B cell (primary cell): ENCODE results near the gene EN1. TPM values are rescaled to one million over a fixed set of nuclear protein-coding genes. Genes with fewer than 3 reads are reported as not detected.

Experiments used
- ATAC-seq: fragments of 200-7000 bp; cut with Tn5 transposase; one replicate; pipeline ENCODE4 v1.10.0; 2021; ENCODE audit warnings: low read depth, mild to moderate bottlenecking, moderate number of reproducible peaks, moderate library complexity
- CTCF ChIA-PET: fragments of 350-600 bp; sonication (Branson Sonifier 250); formaldehyde crosslinking; loops from one replicate; lab custom pipeline; 2021; ENCODE audit warnings: antibody characterized with exemption, inconsistent platforms; lab: Charles Lee
- POLR2A ChIA-PET: fragments of 350-600 bp; sonication (Branson Sonifier 250); formaldehyde crosslinking; loops from one replicate; lab custom pipeline; 2021; ENCODE audit warnings: antibody characterized with exemption; lab: Charles Lee
- DNase-seq: peaks from one replicate; pipeline ENCODE4 v3.0.0; 2013
- H2AFZ ChIP-seq: 2 replicates; pipeline ENCODE4 v1.6.1; 2012; ENCODE audit warnings: mild to moderate bottlenecking, low read depth, low read length; ENCODE audit not compliant: insufficient read depth, poor library complexity, severe bottlenecking
- H3K27ac ChIP-seq, 2 donors: 1 replicate in 1 of 2; 2 replicates in 1 of 2; pipeline ENCODE4 v1.5.1; 2012 to 2013; ENCODE audit warnings: low read length in 2 of 2, mild to moderate bottlenecking in 2 of 2, moderate library complexity in 1 of 2
- H3K27me3 ChIP-seq, 4 experiments: fragments of 200-600 bp in 1 of 4; sonication (generic) in 1 of 4; replicated peaks in 1 of 4; 1 replicate in 2 of 4; 2 replicates in 2 of 4; pipeline versions ENCODE4 v1.6.1 to v1.7.0; 2013 to 2016; ENCODE audit warnings: low read length in 3 of 4, mild to moderate bottlenecking in 2 of 4, mixed read lengths in 1 of 4, moderate library complexity in 1 of 4; ENCODE audit not compliant: insufficient read depth in 4 of 4, control insufficient read depth in 3 of 4; ENCODE audit errors: control extremely low read depth in 1 of 4
- H3K36me3 ChIP-seq, 2 experiments: replicated peaks in 1 of 2; 1 replicate in 1 of 2; 2 replicates in 1 of 2; pipeline versions ENCODE4 v1.6.1 to v1.7.1; 2013; ENCODE audit warnings: low read length in 1 of 2; ENCODE audit not compliant: insufficient read depth in 2 of 2, control insufficient read depth in 1 of 2; ENCODE audit errors: control extremely low read depth in 1 of 2, extremely low read depth in 1 of 2
- H3K4me1 ChIP-seq, 2 donors: fragments of 200-600 bp in 1 of 2; sonication (generic) in 1 of 2; 1 replicate in 1 of 2; 2 replicates in 1 of 2; pipeline versions ENCODE4 v1.5.1 to v1.6.1; 2013 to 2017; ENCODE audit warnings: low read length in 2 of 2; ENCODE audit not compliant: control insufficient read depth in 2 of 2, insufficient read depth in 2 of 2
- H3K4me2 ChIP-seq: replicated peaks from 2 replicates; pipeline ENCODE3; 2012; ENCODE audit warnings: mild to moderate bottlenecking, low read depth, low read length; ENCODE audit not compliant: poor library complexity, severe bottlenecking
- H3K4me3 ChIP-seq, 5 experiments: fragments of 200-600 bp in 1 of 5; sonication (generic) in 1 of 5; 1 replicate in 3 of 5; 2 replicates in 2 of 5; pipeline versions ENCODE4 v1.5.1 to v1.7.0; 2011 to 2016; ENCODE audit warnings: low read length in 4 of 5, mild to moderate bottlenecking in 4 of 5, low read depth in 2 of 5, control low read depth in 1 of 5, moderate library complexity in 1 of 5; ENCODE audit not compliant: insufficient read depth in 1 of 5; ENCODE audit errors: control extremely low read depth in 1 of 5, extremely low read depth in 1 of 5
- H3K79me2 ChIP-seq: fragments of 200-600 bp; sonication (generic); one replicate; pipeline ENCODE4 v1.6.0; 2016; ENCODE audit warnings: low read length; ENCODE audit not compliant: control insufficient read depth, insufficient read depth
- H3K9ac ChIP-seq: fragments of 200-600 bp; sonication (generic); 2 replicates; pipeline ENCODE4 v1.6.1; 2017; ENCODE audit warnings: mild to moderate bottlenecking, low read length, moderate library complexity
- H3K9me3 ChIP-seq, 3 donors: one replicate each; pipeline versions ENCODE4 v1.6.1 to v1.7.1; 2013; ENCODE audit warnings: low read length in 2 of 3; ENCODE audit not compliant: control insufficient read depth in 2 of 3, insufficient read depth in 1 of 3; ENCODE audit errors: control extremely low read depth in 1 of 3
- H4K20me1 ChIP-seq: 2 replicates; pipeline ENCODE4 v1.6.0; 2012; ENCODE audit warnings: mild to moderate bottlenecking, low read length; ENCODE audit not compliant: insufficient read depth, control insufficient read depth, poor library complexity, severe bottlenecking
- H3K27ac Mint-ChIP-seq: one replicate; pipeline ENCODE4 v1.8.0; 2021; ENCODE audit warnings: mixed read lengths
- H3K27me3 Mint-ChIP-seq: one replicate; pipeline ENCODE4 v1.8.0; 2021; ENCODE audit warnings: mixed read lengths
- H3K4me1 Mint-ChIP-seq: one replicate; pipeline ENCODE4 v1.8.0; 2021; ENCODE audit warnings: mixed read lengths
- H3K4me3 Mint-ChIP-seq: one replicate; pipeline ENCODE4 v1.8.0; 2021; ENCODE audit warnings: mixed read lengths
- H3K9me3 Mint-ChIP-seq: one replicate; pipeline ENCODE4 v1.8.0; 2022; ENCODE audit warnings: mixed read lengths; ENCODE audit not compliant: insufficient read depth
- EZH2 ChIP-seq: IDR thresholded peaks from 2 replicates; pipeline ENCODE4 v1.6.1; 2012; ENCODE audit warnings: borderline replicate concordance, low read depth, mild to moderate bottlenecking, moderate library complexity, low read length; ENCODE audit not compliant: insufficient read depth, poor library complexity, severe bottlenecking
- WGBS: methylation state at CpG from one replicate; pipeline ENCODE4 v1.1.5; 2013; ENCODE audit warnings: missing lambda C conversion rate; ENCODE audit not compliant: insufficient coverage; 5-methylcytosine and 5-hydroxymethylcytosine counted together
- intact Hi-C: fragments of 100-400 bp; cut with micrococcal nuclease; formaldehyde crosslinking; loops from one replicate; pipeline ENCODE4 v1.10.0; 2022
- polyA plus RNA-seq: library from polyadenylated mRNA; depleted of rRNA; stranded (reverse); fragments of >200 nt; gene quantifications from 2 replicates; pipeline ENCODE4 v1.2.3, GENCODE V29; 2012
- total RNA-seq, 2 donors: library from RNA; stranded (reverse); fragments of 120-200 nt in 1 of 2; gene quantifications; 1 replicate in 1 of 2; 2 replicates in 1 of 2; pipeline versions ENCODE4 v1.2.3 to v1.2.4, GENCODE V29; 2013 to 2022
- TF ChIP-seq, protein P1 (sequence below): fragments of 200-600 bp; IDR thresholded peaks from one replicate; pipeline ENCODE4 v1.8.0; 2022; ENCODE audit warnings: antibody characterized with exemption, mild to moderate bottlenecking

The EN1 gene
- total and polyA plus RNA-seq, 2 donors (not counting 1 experiment from before 2014, with no cell fraction given): not detected

DNA sequence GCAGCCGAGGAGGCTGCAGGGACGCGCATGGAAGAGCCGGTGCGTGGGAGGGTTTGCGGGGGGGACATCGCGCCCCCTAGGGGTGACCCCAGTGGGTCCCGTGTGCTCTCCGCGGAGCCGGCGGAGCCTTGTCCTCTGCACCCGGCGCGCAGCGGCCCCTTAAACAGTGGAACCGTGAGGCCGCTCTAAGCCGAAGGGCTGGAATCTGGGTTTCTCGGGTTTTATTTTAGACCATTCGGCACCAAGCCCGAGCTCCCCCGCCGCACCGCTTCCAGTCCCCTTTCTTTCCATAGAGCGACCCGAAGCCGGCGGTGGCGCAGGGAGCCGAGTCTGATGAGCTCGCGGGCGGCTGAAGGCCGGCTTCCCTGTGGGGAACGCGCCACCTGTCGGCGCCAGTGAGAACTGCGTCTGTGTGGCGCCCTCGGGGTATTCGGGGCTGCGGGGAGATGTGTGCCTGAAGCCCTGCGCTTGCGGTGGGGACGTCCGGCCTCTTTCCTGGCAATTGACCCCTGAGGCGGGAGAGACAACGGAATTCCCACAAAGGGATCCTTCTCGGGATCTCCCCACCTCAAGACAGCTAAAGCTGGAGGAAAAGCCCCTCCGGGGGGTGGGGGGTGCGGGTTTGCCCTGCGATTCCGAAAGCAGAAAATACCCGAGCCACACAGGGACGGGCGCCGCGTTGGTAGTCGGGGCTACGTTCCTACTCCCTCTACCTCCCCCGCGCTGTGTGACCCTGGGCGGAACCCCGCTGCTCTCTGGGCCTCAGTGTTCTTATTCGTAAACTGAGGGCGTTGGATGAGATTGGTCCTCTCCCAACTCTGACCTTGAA lies 8.2 kb upstream of the EN1 start:
- peaks cover 30 to 57% of the 10 kb centered on the region in 2 donors for H3K4me1 ChIP-seq
- H3K79me2 ChIP-seq: no peaks in the 10 kb centered on the region
- CTCF ChIA-PET: interaction anchor here (0.6 to 4.2 kb wide), 16 partner anchors 8 to 823 kb away, joined by 3 to 54 read pairs (median 4); partner anchors contain the start of gene EN1
- intact Hi-C loops: loop anchor here (1.0 kb wide), 1 partner anchor 809 kb away; no protein-coding TSS in a partner anchor
- TF ChIP-seq EZH2: no peak
- TF ChIP-seq, protein P1, sequence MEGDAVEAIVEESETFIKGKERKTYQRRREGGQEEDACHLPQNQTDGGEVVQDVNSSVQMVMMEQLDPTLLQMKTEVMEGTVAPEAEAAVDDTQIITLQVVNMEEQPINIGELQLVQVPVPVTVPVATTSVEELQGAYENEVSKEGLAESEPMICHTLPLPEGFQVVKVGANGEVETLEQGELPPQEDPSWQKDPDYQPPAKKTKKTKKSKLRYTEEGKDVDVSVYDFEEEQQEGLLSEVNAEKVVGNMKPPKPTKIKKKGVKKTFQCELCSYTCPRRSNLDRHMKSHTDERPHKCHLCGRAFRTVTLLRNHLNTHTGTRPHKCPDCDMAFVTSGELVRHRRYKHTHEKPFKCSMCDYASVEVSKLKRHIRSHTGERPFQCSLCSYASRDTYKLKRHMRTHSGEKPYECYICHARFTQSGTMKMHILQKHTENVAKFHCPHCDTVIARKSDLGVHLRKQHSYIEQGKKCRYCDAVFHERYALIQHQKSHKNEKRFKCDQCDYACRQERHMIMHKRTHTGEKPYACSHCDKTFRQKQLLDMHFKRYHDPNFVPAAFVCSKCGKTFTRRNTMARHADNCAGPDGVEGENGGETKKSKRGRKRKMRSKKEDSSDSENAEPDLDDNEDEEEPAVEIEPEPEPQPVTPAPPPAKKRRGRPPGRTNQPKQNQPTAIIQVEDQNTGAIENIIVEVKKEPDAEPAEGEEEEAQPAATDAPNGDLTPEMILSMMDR: peak; percentile 88
- no peaks in the 10 kb centered on the region for H3K9me3 Mint-ChIP-seq
- ATAC-seq (peak; percentile 87), DNase-seq (peak; percentile 85)
- no peaks in the 10 kb centered on the region for H4K20me1 ChIP-seq
- no peaks in the 10 kb centered on the region for H3K36me3 ChIP-seq
- H3K9ac ChIP-seq: peak overlapping the region; percentile 53
- H3K4me1 Mint-ChIP-seq: peaks cover 23% of the 10 kb centered on the region
- H3K9me3 ChIP-seq: peaks cover 0 to 70% (median 0%) of the 10 kb centered on the region in 3 donors
- H3K27me3 Mint-ChIP-seq: peaks cover 73% of the 10 kb centered on the region
- WGBS: 3% methylated on average over 56 of the region's 69 CpGs
- POLR2A ChIA-PET: no interaction called here
- peaks cover 0 to 98% (median 81%) of the 10 kb centered on the region in 4 experiments for H3K27me3 ChIP-seq
- peak overlapping the region; percentile 75 for H3K4me3 Mint-ChIP-seq
- H2AFZ ChIP-seq: peak overlapping the region; percentile 51
- peak overlapping the region; percentile 76 for H3K4me2 ChIP-seq
- H3K4me3 ChIP-seq: peak overlapping the region in 4 of 5 experiments; percentile 18 to 59 (median 38)
- no peak overlapping the region for H3K27ac ChIP-seq
- H3K27ac Mint-ChIP-seq: no peak overlapping the region
